Measurements from ENCODE around the gene TMEM87A. TPM values are rescaled to one million over a fixed set of nuclear protein-coding genes. Genes with fewer than 3 reads are reported as not detected.

The TMEM87A gene
- total and polyA plus RNA-seq, 9 donors: 31.4 to 74.3 (median 43.0) TPM

GRCh38 chr15:42267286-42267685 lies 5.9 kb downstream of the TMEM87A start:
- H3K4me1 ChIP-seq (ENCODE audit: insufficient read depth): no peaks in the 10 kb centered on the region
- TF ChIP-seq, protein P1, sequence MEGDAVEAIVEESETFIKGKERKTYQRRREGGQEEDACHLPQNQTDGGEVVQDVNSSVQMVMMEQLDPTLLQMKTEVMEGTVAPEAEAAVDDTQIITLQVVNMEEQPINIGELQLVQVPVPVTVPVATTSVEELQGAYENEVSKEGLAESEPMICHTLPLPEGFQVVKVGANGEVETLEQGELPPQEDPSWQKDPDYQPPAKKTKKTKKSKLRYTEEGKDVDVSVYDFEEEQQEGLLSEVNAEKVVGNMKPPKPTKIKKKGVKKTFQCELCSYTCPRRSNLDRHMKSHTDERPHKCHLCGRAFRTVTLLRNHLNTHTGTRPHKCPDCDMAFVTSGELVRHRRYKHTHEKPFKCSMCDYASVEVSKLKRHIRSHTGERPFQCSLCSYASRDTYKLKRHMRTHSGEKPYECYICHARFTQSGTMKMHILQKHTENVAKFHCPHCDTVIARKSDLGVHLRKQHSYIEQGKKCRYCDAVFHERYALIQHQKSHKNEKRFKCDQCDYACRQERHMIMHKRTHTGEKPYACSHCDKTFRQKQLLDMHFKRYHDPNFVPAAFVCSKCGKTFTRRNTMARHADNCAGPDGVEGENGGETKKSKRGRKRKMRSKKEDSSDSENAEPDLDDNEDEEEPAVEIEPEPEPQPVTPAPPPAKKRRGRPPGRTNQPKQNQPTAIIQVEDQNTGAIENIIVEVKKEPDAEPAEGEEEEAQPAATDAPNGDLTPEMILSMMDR (IDR thresholded peaks at IDR 0.05): no peak
- TF ChIP-seq POLR2A (IDR thresholded peaks at IDR 0.05) (no peak), EP300 (IDR thresholded peaks at IDR 0.05) (no peak)
- intact Hi-C loops (cut with DNase I): no loop called here
- H3K9me3 ChIP-seq: no peaks in the 10 kb centered on the region
- no peaks in the 10 kb centered on the region for H3K27me3 ChIP-seq
- no peak for DNase-seq
- H3K4me3 ChIP-seq: no peak overlapping the region
- no peak overlapping the region for H3K27ac ChIP-seq
- H3K36me3 ChIP-seq: peaks cover 3% of the 10 kb centered on the region

GRCh38 chr15:42264795-42265194 lies 8.4 kb downstream of the TMEM87A start:
- Histone ChIP-seq H3K36me3 (peaks cover 3% of the 10 kb centered on the region), H3K9me3 (no peaks in the 10 kb centered on the region), H3K4me1 (ENCODE audit: insufficient read depth) (no peaks in the 10 kb centered on the region), H3K27me3 (no peaks in the 10 kb centered on the region), H3K27ac (no peak overlapping the region), H3K4me3 (no peak overlapping the region)
- WGBS, 3 donors: 93 to 97% (median 94%) methylated on average over 5 of the region's 5 CpGs
- DNase-seq: no peak
- intact Hi-C loops (cut with DNase I): no loop called here
- no peak for TF ChIP-seq POLR2A (IDR thresholded peaks at IDR 0.05)
- TF ChIP-seq, protein P1 (IDR thresholded peaks at IDR 0.05): no peak
- TF ChIP-seq EP300 (IDR thresholded peaks at IDR 0.05): no peak

- WGBS, 3 donors: 96 to 99% (median 98%) methylated on average over 2 of the region's 2 CpGs
- DNase-seq: no peak
- intact Hi-C loops (cut with DNase I): no loop called here
- Histone ChIP-seq H3K36me3 (no peaks in the 10 kb centered on the region), H3K9me3 (no peaks in the 10 kb centered on the region), H3K4me3 (no peak overlapping the region), H3K4me1 (ENCODE audit: insufficient read depth) (no peaks in the 10 kb centered on the region), H3K27ac (no peak overlapping the region), H3K27me3 (no peaks in the 10 kb centered on the region)
- TF ChIP-seq POLR2A (IDR thresholded peaks at IDR 0.05) (no peak), EP300 (IDR thresholded peaks at IDR 0.05) (no peak)
- TF ChIP-seq, protein P1 (IDR thresholded peaks at IDR 0.05): no peak
Measured at GRCh38 chr15:42253300-42253699, 19.9 kb downstream of the TMEM87A start.

GRCh38 chr15:42240823-42241222 lies 32.4 kb downstream of the TMEM87A start:
- H3K36me3 ChIP-seq: peaks cover 4% of the 10 kb centered on the region
- no peak overlapping the region for H3K27ac ChIP-seq
- H3K4me1 ChIP-seq (ENCODE audit: insufficient read depth): no peaks in the 10 kb centered on the region
- WGBS, 3 donors: 90 to 95% (median 91%) methylated on average over 1 of the region's 1 CpG
- no peak for TF ChIP-seq POLR2A (IDR thresholded peaks at IDR 0.05)
- no peak for TF ChIP-seq EP300 (IDR thresholded peaks at IDR 0.05)
- TF ChIP-seq, protein P1 (IDR thresholded peaks at IDR 0.05): no peak
- intact Hi-C loops (cut with DNase I): no loop called here
- H3K9me3 ChIP-seq: no peaks in the 10 kb centered on the region
- H3K27me3 ChIP-seq: no peaks in the 10 kb centered on the region
- DNase-seq: no peak
- no peak overlapping the region for H3K4me3 ChIP-seq

Measured in ovary (tissue), 9 donors.